ENCODE results near the gene PDE3A.

Gene PDE3A

DNA sequence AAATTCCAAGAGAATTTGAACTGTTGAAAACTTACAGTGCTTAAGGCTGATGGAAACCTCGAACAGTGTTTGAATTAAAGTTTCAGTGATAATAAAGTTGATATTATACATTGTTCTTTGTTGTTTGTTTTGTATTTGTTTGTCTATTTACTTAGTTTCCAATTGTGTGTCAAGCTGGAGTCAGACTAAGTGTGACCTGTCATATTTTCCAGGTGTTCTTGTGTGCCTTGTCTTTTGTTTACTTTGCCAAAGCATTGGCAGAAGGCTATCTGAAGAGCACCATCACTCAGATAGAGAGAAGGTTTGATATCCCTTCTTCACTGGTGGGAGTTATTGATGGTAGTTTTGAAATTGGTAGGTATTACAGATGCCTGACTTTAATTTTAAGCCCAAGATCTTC lies 332.8 kb downstream of the PDE3A start:
- no peak for DNase-seq
- in situ Hi-C loops (cut with HindIII; ENCODE audit: low pct_ligation_motif_present, low pct_unique_long_range_greater_than_20kb, low sequenced_read_pairs), result no loop called here

DNA sequence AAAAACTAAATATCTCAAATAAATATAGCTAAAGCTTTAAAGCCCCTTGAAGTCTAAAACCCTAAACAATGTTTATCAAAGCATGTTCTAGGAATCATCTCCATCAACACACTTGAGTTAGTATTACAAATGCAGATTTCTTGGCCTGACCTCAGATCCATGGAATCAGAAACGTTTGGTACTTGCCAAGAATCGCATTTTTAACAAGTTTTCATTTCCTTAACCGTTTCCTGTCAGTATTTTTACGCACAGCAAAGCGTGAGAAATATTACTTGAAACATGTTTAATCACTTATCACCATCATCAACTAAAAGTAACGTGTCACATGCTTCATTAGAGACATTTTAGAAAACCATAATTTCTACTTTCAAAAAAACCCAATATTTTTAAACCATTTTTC lies 336.5 kb downstream of the PDE3A start:
- in situ Hi-C loops (cut with HindIII; ENCODE audit: low pct_ligation_motif_present, low pct_unique_long_range_greater_than_20kb, low sequenced_read_pairs), result no loop called here
- DNase-seq, result no peak

DNA sequence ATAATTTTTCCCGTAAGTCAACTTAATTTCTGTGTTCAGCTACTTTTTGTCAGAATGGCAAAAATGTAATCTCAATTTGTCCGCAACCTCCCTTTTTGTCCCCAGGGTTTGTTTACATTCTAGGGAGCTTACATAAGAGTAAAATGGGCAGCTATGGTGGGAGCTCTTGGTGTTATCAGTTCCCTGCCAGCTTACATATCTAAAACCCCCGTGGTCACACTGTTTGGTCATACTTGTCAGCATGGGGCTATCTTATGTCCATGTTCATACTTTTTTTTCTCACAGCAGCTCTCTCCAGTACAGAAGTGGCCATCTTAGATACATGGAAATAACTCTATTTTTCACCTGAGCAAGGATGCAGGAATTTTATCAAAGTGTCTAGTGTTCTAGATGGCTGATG lies 343.5 kb downstream of the PDE3A start:
- in situ Hi-C loops (cut with HindIII; ENCODE audit: low pct_ligation_motif_present, low pct_unique_long_range_greater_than_20kb, low sequenced_read_pairs), result no loop called here
- no peak for DNase-seq

DNA sequence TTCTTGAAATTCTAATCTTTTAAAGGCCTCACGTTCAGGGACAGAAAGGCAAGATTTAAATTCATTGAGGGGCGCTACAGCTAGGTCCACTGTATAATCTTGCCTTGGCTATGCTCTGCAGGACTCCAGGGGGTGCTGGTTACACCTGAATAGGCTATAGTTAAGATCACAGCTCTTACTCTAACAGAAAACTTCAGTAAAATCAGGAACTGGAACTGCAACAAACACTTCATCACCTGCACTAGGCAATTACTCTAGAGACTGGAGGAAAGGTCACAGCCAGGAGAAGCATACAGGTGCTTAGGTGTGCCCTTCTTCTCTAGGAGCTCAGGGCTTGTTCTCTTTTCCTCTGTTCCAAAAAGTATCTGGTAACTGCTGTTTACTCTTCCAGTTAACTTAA lies 347.7 kb downstream of the PDE3A start:
- in situ Hi-C loops (cut with HindIII; ENCODE audit: low pct_ligation_motif_present, low pct_unique_long_range_greater_than_20kb, low sequenced_read_pairs), result no loop called here
- DNase-seq, result no peak

DNA sequence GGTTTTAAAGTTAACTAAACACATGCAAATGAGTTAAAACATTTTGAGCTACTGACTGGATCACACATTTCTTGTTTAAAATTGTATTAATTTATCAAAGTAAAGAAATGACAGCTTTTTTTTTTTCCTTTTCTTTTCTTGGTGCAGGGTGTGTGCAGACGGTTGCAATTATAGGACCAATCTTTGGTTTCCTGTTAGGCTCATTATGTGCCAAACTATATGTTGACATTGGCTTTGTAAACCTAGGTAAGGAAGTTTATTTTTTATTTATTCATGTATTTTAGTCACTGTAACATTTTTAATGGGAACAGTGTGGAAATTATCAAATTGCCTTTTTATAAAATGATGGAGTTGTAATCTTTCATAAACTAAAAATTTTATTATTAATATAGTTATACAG lies 348.6 kb downstream of the PDE3A start:
- no peak for DNase-seq
- in situ Hi-C loops (cut with HindIII; ENCODE audit: low pct_ligation_motif_present, low pct_unique_long_range_greater_than_20kb, low sequenced_read_pairs), result no loop called here

DNA sequence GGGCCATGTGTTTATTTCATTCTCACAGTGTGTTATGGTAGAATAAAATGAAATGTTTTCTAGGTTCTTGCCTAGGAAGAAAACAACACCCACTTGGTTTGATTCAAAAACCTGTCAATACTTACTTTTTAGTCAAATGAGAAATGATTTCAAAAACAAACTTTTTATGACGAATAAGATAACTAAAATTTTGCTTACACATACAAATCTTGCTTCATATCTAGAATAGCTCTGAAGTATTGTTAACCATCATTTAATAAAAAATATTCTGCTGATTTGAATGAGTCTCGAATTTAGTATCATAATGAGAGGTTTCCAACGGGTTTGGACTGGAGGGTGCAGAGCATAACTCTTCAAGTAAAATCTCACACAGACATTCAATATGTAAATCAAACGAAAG lies 350.0 kb downstream of the PDE3A start:
- in situ Hi-C loops (cut with HindIII; ENCODE audit: low pct_ligation_motif_present, low pct_unique_long_range_greater_than_20kb, low sequenced_read_pairs), result no loop called here
- no peak for DNase-seq

DNA sequence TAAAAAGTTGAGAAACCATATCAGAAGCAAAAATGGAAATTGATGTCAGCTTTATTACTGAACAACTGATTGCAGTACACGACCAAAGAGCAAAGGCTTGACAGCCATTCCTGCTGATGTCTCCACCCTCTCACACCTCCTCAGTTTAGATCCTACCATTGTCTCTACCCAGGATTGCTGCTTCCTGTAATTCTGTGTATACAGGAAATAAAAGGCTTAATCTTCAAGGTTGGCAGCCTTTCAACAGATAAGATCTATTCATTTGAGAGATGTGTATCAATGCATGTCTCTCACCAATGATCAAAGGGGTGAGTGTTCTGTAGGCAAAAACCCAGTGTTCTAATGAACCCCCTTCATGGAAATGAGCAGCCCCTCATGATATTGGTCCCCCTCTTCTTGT lies 353.8 kb downstream of the PDE3A start:
- in situ Hi-C loops (cut with HindIII; ENCODE audit: low pct_ligation_motif_present, low pct_unique_long_range_greater_than_20kb, low sequenced_read_pairs), result no loop called here
- no peak for DNase-seq

DNA sequence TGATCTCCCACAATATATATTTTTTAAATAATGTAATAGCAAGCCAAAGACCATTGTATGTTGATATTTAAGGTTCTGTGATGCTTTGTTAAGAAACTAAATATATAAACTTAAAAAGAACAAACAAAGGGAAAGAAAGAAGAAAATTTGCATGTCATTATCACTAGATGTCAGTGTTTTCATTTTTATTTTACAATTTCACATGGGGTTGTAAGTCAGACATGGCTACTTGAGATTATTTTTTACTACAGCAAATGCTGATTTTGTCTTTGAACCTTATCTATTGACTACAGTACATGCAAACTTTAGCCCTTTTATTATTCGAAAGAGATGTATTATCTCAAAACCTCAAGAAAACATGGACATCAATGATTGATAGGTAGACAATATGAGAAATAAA lies 362.9 kb downstream of the PDE3A start:
- in situ Hi-C loops (cut with HindIII; ENCODE audit: low pct_ligation_motif_present, low pct_unique_long_range_greater_than_20kb, low sequenced_read_pairs), result no loop called here
- no peak for DNase-seq
